GM21390 (cell line): ENCODE measurements around the gene METTL26.

Source experiments
- ATAC-seq: cut with Tn5 transposase; IDR thresholded peaks from one replicate; pipeline ENCODE4 v1.9.1; 2021; ENCODE audit not compliant: unreplicated experiment

Gene METTL26

GRCh38 chr16:675884-676564 lies 39.9 kb upstream of the METTL26 start:
- ATAC-seq: no peak

GRCh38 chr16:674968-675883 lies 39.1 kb upstream of the METTL26 start, which contains the start of gene RHBDL1:
TSS of gene RHBDL1 (plus strand) at chr16:675671. CDS start at chr16:675791, 120 bp downstream.
- no peak for ATAC-seq

- ATAC-seq: no peak
Measured at GRCh38 chr16:674214-674881, 38.2 kb upstream of the METTL26 start.

GRCh38 chr16:673399-673991 lies 37.4 kb upstream of the METTL26 start:
- no peak for ATAC-seq

- ATAC-seq: no peak
Measured at GRCh38 chr16:672851-673250, 36.7 kb upstream of the METTL26 start.

- ATAC-seq: no peak
Measured at GRCh38 chr16:672371-672770, 36.3 kb upstream of the METTL26 start.

DNA sequence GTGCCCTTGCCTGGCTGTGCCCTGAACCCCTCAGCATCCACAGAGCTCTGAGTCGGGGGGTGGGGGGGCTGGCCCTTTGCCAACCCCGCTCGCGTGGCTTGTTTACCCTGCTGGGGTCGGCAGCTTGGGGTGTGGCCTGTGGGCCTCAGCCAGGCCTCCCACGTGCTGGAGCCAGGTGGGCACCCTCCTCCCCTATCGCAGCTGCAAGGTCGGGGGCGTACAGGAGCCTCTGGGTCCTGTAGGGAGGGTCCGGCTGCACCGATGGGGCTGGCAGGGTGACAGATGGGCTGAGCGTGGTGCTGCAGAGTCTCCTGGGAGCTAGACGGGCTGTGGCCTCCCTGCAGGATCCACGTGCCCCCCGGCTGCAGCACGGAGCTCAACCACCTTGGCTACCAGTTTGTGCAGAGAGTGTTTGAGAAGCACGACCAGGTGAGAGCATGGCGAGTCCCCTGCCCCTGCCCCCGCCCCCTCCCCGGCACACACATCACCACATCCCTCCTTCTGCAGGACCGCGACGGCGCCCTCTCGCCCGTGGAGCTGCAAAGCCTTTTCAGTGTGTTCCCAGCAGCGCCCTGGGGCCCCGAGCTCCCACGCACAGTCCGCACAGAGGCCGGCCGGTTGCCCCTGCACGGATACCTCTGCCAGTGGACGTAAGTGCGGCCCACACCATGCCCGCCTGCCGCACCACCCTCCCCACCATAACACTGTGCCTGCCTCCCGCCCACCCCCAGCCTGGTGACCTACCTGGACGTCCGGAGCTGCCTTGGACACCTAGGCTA lies 35.4 kb upstream of the METTL26 start:
- no peak for ATAC-seq

- no peak for ATAC-seq
Measured at GRCh38 chr16:670485-671352, 34.6 kb upstream of the METTL26 start.

- ATAC-seq: no peak
Measured at GRCh38 chr16:669666-670065, 33.6 kb upstream of the METTL26 start.

GRCh38 chr16:668519-669171 lies 32.5 kb upstream of the METTL26 start:
- no peak for ATAC-seq

- ATAC-seq: peak; percentile 82
Measured at GRCh38 chr16:667780-668518, 31.8 kb upstream of the METTL26 start, which contains the start of gene RHOT2. TSS of gene RHOT2 (plus strand) at chr16:668132. CDS start at chr16:668200, 68 bp downstream.

DNA sequence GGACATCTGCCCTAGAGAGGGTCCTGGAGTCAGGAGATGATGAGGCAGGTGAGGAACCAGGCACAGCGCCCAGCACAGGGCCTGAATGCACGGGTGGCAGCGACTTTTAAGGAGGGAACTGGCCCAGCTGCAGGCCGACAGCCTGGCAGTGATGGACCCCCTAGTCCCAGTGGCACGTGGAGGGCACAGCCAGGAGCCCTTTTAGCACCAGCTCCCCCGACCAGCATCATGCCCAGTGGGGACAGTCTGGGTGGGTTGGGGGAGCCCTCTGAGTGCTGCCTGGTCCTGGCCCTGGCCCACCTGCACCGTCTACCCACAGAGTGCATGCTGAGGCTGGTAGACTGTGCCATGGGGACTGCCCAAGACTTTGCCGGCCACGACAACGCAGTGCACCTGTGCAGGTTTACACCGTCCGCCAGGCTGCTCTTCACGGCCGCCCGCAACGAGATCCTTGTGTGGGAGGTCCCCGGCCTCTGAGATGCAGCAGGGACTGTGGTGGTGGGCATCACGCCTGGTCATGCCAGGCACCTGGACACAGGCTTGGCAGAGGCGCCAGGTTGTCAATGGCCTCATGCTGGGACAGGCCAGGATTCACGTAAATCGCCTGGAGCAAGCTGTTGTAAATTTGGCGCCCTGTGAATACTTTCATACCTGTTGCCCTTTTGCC lies 31.1 kb upstream of the METTL26 start:
- no peak for ATAC-seq

- no peak for ATAC-seq
Measured at GRCh38 chr16:666572-666971, 30.5 kb upstream of the METTL26 start.

- ATAC-seq: no peak
Measured at GRCh38 chr16:662597-662996, 26.5 kb upstream of the METTL26 start.

- no peak for ATAC-seq
Measured at GRCh38 chr16:662095-662494, 26.0 kb upstream of the METTL26 start.

DNA sequence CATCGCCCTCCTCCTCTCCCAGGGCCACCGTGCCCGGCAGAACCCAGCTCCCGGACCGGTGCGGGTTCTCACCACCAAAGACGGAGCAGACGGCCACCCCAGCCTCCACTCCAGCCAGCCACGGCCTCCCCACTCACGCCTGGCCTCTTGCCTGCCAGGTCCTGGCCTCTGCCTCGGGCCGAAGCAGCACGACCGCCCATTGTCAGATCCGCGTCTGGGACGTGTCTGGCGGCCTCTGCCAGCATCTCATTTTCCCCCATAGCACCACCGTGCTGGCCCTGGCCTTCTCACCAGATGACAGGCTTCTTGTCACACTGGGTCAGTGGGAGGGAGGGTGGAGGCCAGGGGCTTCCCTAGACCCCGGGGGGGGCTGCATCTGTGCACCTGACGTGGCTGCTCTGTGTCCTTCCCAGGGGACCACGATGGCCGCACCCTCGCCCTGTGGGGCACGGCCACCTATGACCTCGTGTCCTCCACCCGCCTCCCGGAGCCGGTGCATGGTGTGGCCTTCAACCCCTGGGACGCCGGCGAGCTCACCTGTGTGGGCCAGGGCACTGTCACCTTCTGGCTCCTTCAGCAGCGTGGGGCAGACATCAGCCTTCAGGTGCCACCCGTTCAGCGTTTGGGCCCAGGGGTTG lies 25.2 kb upstream of the METTL26 start:
- no peak for ATAC-seq
